Measurements from ENCODE around the gene BCL6.

Gene BCL6

DNA sequence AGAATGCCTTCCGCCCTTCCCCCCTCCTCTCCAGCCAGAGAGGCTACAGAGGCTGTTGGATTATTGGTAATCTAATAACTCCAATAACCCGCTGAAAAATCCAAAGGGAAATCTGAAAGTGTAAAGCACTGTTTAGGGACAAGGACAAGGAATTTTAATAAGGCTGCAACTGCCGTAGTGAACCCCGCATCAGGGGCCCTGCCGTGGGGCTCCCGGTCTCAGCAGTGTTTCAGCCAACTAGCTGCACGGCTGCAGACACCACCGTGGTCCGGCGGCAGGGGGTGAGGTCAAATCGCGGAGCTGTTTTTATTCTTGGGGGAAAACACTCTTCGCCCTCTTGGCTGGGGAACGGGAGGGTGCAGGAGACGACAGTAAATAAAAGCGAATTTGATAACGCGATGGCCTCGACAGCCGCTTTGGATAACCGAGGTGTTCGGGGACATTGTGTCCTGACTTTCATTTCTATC, 6.1 kb downstream of the BCL6 start:
- DNase-seq (ENCODE audit: low read depth in 2 of 2): no peak

DNA sequence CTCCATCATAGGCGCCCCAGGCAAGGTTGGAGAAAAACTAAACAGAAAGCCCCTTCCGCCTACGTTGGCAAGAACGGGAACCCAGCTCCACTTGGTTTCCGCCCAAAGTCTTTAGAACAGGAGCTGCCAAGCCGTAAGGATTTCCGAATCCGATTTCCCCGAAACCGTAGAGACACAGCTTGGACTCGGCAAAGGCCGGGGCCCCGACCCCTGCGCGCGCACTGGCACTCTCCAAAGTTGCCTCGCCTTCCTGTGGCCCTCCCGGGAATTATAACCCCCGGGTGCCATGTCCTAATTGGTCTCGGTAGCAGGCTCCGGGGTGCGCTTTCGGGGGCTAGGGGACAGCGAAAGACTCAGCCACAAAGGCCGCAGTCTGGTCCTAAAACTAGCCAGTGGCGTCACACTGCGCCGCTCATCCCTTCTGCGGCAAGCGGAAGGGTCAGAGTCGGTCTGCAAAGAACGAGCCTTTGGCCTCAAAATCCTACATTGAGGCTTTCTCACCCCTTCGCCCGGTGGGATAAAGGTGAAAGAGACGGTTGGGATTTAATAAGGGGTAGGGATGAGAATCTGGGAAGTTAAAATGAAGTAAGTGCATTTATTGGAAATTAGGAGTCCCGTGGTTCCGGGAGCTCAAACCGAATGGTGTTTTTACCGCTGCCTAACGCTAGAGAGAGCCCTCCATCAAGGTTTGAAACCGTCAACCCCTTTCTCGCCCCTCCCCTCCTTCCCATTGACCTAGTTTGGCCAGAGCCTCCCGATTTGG, 6.8 kb downstream of the BCL6 start:
- DNase-seq (ENCODE audit: low read depth in 2 of 2): peak in 1 of 2 donors; percentile 57

DNA sequence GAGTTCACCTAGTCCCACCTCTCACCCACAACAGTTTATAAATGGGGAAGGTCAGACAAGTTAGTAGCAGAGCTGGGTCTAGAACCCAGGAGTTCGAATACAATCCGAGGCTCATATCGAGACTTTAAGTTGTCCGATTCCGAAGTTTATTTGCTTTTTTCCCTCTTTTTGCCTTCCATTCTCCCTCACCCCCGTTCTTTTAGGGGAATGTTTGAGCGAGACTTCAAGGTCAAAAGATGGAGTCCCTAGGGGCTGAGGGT, 7.3 kb downstream of the BCL6 start:
- no peak for DNase-seq (ENCODE audit: low read depth in 2 of 2)

DNA sequence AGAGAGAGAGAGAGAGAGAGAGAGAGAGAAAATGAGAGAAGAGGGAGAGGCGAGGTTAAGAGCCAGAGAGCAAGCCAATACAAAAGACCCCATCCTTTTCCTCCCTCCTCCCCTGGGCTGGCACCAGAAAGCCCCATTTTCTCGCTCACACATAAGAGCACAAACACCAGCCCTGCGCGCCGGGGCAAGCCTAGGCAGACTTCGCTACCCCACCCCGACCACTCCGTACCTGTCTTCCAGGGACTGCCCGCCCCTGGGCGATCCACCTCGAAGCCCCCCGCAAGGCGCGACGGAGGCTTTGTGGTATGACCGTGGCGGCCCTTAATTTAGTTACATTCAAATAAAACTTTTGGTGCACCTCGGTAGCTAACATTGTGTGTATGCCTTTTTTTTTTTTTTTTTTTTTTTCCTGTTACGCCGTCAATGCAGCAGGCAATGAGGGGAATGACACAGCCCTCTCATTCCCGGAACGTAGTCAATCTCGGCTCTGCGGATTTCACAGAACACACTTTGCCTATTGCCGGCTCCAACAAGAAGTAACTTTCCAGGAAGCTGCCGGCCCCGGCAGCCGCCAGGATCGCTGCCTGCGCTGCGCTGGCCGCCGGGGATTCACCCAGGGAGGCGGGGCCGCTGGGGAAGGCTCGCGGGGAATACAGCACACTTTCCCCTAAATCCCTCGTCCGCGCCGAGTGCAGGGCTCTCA, 7.7 kb downstream of the BCL6 start:
- peak in 1 of 2 donors; percentile 15 for DNase-seq (ENCODE audit: low read depth in 2 of 2)

DNA sequence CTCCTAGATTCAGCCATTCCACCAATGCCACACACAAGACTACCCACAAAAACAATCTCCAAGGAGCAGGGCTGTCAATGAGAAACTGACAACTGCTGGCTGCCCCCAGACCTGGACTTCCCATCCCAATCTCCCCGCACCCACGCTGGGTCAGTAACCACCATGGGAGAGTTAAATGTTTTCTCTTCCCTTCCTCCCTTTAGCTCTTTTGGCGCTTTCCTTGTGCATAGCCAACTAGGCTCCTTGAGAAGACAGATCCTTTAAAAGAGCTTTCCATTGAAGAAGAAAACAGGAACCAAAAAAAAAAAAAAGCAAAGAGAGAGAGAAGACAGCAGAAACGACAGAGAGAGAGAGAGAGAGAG, 8.3 kb downstream of the BCL6 start:
- no peak for DNase-seq (ENCODE audit: low read depth in 2 of 2)

DNA sequence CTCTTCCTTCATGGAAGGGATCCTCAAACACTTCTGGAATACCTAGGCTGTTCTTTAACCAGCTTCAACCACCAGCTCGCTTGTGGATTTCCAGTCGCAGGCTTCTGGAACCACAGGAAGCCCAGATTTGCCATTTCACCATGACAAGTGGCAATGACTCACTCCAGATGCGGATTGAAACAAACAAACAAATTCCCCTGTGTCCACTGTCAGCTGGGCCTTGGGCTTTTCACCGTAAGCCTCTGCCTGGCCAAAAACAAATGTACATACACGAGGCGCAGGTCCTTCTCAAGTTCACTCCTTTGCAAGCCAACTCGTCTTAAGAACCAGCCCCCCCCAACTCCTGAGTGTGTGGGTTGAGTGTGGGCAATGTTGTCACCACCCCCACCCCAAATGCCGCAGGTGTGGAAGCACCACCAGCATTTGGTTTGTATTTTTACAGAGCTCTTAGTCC, 8.8 kb downstream of the BCL6 start:
- no peak for DNase-seq (ENCODE audit: low read depth in 2 of 2)

DNA sequence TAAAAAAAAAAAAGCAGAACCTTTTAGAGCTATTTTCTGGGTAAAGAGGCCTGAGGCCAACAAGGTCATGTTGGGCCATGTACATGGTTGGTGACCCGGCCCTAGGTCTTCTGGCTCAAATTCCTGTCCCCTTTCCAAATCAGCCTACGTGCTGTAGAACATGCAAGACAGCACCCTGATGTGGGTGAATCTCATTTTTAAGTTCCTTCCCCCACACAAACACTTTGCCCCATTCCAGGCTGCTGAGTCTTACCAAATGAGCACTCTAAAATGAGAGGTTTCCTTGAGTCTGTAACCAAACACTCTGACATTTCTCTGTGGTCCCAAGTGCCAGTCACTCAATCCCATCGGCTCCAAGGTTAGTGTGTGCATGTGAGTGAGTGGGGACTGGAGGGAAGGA, 9.4 kb downstream of the BCL6 start:
- DNase-seq (ENCODE audit: low read depth in 2 of 2): no peak

DNA sequence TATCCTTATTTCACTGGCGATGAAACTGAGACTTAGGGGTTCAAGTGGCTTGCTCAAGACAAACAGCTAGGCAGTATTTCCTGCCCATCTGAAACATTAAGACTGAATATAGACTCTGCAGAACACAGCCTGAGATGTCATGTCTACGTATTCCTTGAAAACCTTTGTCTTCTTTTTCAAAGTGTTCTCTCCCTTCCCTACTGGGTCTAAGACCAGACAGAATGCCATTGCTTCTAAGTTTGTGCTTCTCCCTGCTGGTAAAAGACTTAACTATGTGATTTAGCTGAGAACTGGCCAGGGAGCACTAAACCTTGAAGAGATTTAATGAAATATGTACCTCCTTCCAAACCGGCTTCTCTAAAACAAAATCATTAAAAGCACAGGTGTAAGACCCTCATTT, 9.9 kb downstream of the BCL6 start:
- DNase-seq (ENCODE audit: low read depth in 2 of 2): no peak

DNA sequence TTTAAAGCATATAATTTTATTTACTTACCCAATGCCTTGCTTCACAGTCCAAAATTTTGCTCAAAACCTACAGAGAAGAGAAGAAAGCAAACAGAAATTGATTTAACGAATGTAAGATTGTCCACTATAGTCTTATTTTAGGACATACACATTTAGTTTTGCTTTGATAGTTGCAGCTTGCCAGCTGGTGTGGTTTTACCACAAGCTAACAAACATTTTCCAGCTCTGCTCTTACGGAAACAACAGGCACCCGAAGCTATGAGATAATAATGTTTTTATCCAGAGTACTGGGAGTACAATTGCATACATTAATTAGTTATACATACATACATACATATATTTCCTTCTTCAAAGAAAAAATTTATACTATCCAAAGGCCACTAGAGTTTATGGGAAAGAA, 10.4 kb downstream of the BCL6 start:
- no peak for DNase-seq (ENCODE audit: low read depth in 2 of 2)

DNA sequence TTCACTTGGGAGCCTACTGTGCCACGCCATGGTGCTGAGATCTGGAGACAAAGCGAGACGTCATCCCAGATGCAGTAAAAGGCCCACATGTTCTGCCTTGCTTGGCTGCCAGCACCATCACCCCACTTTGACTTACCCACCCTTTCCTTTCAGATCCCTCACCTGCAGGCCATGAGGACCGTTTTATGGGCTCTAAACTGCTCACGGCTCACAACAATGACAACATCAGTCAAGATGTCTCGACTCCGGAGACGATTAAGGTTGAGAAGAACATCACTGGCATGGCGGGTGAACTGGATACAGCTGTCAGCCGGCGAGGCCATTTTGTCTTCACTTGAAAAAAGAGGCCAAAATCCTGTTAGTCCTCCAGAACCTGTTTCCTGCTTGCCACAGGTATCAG, 11.9 kb downstream of the BCL6 start:
- DNase-seq (ENCODE audit: low read depth in 2 of 2): no peak

DNA sequence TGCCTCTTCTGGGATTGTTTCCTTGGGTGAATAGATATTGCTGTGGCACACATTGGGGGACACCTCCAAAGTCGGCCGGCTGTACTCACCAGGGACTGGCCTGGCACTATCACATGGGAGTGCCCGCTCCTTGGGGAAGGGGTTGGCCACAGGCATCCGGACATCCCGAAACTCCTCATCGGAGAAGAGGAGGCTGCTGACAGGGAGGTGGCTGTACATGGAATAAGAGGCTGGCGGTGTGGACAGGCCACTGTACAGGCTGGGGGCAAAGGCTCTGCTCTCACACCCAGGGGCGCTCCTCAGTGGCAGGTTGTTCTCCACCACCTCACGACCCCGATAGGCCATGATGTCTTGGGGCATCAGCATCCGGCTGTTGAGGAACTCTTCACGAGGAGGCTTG, 15.7 kb downstream of the BCL6 start:
- DNase-seq (ENCODE audit: low read depth in 2 of 2): no peak

DNA sequence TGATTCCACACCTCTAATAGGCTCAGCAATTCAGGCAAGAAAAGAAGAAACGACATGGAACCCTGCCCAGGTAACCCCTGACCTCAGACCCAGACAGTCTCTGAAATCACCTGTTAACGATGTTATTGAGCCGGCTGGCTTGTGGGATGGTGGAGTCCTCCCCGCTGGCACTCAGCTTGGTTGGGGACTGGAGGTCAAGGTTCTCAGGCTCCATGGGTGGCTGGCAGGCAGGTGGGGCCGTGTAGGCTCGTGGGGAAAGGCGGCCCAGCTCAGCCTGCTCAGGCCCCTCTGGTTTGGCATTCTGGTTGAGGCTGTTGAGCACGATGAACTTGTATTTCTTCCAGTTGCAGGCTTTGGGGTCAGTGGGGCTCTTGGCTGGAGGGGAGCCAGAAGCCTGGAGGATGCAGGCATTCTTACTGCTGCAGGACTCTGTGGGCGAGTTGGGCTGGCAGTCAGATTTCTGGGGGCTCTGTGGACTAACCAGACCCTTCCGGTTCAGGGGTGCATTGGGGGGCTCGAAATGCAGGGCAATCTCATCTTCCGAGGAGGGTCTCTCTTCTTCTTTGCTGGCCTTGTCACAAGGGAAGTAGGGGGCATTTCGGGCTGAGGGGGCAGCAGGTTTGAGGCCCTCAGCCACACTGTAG, 16.2 kb downstream of the BCL6 start:
- DNase-seq (ENCODE audit: low read depth in 2 of 2): no peak

DNA sequence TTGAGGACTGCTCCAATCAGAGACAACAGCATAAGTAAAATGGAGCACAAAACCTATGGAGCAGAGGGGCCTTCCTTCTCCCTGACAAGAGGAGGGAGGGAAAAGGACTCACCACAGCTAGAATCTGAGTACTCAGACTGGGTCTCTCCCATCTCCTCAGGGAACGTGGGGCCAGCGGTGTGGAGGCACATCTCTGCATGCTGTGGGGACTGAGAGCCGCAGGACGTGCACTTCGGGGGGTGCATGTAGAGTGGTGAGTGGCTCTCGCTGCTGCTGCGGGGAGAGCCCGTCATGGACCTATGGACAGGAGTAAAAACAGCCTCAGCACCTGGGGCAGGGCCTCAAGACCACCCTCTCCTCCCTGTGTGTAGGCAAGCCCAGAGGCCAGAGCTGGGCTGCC, 17.0 kb downstream of the BCL6 start:
- DNase-seq (ENCODE audit: low read depth in 2 of 2): no peak

DNA sequence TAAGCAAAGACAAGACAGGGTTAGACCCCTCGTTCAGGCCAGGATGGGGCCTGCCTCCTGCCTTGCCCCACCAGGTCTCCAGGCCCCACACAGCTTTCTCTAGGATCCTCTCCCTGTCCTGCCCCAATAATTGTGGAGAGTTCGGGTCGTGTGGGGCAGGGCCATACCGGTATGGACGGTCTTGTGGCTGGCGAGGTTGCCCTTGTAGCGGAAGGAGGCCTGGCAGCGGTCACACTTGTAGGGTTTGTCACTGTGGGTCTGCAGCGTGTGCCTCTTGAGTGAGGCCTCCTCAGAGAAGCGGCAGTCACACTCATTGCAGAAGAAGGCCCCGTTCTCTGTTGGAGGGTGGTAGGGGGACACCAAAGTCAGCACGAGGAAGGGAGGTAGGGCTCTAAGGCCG, 18.7 kb downstream of the BCL6 start:
- DNase-seq (ENCODE audit: low read depth in 2 of 2): no peak

DNA sequence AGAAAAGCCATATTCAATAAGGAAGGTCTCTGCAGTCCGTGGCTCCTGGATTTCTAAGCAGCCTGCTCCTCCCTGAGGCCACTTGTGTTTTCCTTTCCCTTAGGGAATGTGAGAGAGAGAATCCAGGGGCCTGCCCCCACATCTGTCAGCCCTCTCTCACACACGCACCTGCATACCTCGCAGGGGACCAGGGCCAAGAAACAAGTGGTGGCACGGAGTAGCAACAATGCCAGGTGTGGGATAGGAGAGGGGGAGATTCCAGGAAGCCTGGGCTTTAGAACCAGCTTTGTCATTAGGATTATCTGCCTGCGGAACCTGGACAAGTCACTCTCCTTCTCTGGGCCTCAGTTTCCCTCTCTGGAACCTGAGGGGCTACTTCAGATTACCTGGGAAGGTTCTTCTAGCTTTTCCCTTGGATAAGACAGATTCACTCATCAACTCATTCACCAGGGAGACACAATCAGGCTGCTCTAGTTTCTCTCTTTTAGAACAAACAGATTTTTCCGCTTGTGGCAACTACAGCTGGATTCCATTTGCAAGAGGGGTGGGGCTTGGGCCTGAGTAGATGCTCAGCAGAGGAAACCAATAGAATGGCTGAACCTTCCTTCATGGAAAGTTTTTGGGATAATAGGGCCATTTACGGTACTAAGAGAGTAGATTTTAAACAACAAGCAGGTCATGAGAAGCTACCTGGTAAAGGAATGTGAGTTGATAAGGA, 19.5 kb downstream of the BCL6 start:
- DNase-seq (ENCODE audit: low read depth in 2 of 2): no peak

DNA sequence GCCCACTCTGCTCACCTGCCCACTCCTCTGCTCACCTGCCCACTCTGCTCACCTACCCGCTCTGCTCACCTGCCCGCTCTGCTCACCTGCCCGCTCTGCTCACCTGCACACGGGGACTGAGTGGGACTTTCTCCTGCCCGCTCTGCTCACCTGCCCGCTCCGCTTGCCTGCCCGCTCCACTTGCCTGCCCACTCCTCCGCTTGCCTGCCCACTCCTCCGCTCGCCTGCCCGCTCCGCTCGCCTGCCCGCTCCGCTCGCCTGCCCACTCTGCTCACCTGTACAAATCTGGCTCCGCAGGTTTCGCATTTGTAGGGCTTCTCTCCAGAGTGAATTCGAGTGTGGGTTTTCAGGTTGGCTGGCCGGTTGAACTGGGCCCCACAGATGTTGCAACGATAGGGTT, 20.0 kb downstream of the BCL6 start:
- no peak for DNase-seq (ENCODE audit: low read depth in 2 of 2)

DNA sequence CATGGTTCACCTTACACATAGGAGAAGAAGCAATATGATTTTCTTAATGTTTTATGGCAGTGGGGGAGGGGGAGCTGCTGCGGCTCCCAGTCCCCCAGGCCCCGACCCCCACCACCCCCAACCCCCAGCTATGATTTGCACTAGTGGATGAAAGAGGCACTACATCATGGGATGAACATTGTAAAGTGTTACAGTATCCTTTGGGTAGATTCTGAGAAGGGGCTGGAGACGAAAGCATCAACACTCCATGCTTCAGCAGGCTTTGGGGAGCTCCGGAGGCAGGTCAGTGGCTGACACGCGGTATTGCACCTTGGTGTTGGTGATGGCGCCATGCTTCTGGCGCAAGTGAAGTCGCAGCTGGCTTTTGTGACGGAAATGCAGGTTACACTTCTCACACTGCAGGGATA, 23.1 kb downstream of the BCL6 start:
- DNase-seq (ENCODE audit: low read depth in 2 of 2): no peak

DNA sequence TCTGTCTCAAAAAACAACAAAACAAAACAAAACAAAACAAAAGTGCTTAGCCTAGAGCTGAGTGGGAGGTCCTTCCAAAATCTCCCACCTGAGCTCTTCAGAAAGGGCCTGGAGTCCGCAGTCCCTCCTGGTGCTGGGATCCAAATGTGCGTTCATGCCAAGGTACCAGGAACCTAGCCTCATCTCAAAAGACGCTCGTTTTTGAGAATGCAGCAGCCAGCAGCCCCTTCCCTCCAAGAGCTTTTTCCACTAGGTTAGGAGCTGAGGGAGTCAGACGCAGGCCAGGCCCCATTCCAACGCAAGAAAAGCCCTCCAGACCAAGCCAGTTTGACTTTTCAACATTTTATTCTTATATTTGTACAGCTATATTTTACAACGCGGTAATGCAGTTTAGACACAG, 24.2 kb downstream of the BCL6 start:
- DNase-seq (ENCODE audit: low read depth in 2 of 2): no peak

DNA sequence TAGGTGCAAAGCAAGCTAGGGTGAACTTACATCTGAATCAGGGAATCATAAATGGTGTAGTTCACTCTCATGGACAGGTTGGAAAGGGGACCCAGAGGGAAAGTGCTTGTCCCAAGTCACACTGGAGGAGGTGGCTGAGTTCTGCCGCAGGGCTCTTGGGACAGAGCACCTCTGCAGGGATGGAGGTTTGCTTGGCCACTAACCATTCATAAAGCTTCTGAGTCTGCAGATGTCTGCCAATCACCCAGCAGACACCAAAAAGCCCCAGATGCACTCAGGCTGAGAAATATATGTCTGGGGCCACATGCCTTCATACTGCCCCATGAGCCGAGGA, 25.0 kb downstream of the BCL6 start:
- DNase-seq (ENCODE audit: low read depth in 2 of 2): no peak

DNA sequence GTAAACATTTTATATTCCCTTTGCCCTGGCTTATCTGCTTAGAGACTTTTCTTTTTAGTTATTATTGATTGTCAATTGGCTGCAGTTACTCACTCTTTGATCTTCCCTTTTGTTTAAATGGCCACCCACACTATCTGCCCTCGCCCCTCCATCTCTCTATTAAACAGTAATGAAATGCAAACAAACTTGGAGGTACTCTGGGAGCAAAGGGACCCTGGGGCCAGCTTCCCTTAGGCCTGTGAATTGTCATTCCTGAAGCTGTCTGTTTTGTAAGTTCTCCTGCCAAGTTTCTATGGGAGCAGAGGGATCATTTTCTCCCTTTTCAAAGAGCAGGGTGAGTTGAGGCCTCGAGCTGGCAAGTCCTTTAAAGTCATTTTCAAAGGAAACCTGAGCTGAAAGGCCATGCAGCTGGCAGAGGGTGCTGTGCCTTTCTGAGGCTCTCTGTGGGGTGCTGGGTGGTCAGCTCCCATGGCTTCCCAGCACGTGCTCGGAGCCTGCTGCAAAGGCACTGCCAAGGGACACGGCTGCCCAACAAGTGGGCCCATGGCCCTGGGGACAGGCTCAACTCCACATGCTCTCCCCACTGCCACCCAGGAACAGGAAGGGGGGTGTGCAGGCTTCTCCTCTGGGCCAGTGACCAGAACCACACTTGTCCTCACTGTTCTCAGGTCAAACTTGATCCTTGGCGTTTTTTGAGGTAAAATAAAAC, 25.5 kb downstream of the BCL6 start:
- DNase-seq (ENCODE audit: low read depth in 2 of 2): no peak

DNA sequence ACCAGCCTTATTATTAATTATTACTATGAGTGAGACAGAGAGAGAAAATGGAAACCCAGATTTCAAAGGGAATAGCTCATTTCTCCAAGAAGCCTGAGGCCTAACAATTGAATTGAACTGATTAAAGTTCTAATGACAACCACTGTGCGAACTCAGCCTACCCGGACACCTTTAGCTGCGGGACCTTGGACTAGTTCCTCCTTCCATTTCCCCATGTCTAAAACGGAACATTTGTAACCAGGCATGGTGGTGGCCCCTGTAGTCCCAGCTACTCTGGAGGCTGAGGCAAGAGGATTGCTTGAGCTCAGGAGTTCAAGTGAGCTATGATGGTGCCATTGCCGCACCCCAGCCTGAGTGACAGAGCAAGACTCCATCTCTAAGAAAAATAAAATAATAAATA, 26.5 kb downstream of the BCL6 start:
- DNase-seq (ENCODE audit: low read depth in 2 of 2): no peak

DNA sequence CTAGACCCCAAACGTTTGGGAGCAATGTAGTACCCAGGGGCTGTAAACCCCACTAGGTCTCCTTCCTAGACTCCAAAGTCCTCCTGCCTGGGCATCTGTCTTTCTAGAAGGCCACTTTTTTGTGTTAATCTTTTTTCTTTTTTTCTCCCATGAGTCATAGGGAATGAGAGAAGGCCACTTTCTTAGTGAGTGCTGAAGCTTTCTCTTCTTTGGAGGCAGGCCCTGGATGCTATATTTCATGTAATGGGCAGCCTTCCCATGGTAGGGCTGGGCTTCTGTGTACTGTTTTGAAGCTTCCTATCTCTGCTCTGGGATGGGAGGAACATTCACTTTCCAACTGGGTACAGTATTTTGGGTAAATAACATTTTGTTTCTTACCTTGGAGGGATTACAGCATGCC, 27.7 kb downstream of the BCL6 start:
- DNase-seq (ENCODE audit: low read depth in 2 of 2): no peak
